ENCODE measurements around the gene HAUS7.
A peak's percentile ranks its signal among the peaks of the same experiment; 100 is the strongest.

Gene HAUS7

DNA sequence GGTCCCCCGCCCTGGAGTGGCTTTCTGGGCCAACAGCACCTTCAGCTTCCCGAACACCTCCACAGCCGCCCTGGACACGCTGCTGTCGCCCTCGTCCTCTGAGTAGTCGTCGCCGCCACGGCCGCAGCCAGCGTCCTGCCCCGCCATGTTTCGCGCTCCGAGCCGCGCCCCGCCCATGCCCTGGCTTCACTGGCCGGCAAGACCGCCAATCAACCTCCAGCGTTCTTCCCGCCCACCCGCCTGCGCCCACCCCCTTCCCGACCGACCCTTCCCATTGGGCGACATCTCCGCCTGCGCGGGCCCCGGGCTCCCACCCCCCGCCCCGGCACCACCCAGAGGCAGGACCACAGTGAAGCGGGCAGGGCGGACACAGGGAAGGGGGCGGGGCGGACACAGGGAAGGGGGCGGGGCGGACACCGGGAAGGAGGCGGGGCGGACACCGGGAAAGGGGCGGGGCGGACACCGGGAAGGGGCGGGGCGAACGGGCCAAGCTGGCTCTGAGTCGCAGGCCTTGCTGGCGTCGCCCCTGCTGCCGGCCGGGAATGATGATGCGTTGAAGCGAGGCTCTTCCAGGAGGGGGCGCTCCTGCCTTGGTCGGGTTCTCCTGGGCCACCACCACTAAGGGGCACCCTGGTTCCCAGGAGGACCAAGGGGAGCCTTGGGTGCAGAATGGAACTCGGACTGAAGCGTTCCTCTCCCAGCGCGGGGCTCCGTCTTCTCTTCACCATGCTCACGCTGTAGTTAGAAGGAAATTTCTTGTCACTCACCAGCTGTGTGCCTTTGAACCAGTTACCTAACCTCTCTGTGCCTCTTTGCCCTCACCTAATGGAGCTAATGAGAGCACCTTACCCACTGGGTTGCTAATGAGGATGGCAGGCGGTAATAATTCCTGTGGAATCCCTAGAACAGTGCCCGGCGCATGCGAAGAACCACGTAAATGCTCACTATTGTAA is at the start of gene HAUS7:
HAUS7 (minus strand) TSS at position 166 of the 953 bp plus-strand sequence; CDS start at position 147, 19 bp downstream.
- DNase-seq = peak; percentile 90

DNA sequence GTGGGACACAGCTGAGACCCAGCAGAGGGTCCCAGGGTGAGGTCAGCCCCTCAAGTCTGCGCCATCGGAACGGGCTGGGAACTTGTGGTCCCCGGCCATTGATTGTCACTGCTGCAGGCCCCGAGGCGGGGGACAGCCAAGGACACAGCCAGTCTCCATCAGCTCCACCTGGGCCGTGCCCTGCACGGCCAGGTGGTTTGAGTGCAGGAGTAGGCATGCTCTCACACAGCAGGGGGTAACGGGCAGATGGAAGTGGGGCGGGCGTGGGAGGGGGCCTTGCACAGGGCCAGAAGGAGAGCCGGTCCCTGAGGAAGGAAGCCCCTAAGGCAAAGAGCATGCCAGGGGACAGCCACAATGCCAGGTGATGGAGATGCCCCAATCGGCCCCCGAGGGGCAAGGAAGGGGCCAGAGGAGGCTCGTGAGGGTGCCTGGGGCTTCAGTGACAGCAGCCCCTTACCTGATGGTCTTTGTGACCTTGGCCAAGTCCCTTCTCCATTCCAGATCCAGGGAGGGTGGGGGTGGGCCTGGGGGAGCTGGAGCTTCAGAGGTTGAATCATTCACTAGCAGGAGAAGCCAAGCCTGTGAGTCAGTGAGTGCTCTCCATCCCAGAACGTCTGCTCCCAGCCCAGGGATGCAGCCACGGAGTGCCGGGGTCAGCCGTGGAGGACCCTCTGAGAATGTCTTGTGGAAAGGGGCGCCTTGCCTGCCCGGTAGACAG is 49.4 kb upstream of the HAUS7 start:
- DNase-seq = no peak

- no peak for DNase-seq
Measured at GRCh38 chrX:153517946-153518834, 47.8 kb upstream of the HAUS7 start.

GRCh38 chrX:153517423-153517822 is 47.0 kb upstream of the HAUS7 start, which contains the start of gene ATP2B3:
Gene ATP2B3, plus strand, starts transcription at chrX:153517642. Its CDS starts 18,606 bp downstream, at chrX:153536248.
- DNase-seq = no peak

- no peak for DNase-seq
Measured at GRCh38 chrX:153516073-153516472, 45.7 kb upstream of the HAUS7 start.

DNA sequence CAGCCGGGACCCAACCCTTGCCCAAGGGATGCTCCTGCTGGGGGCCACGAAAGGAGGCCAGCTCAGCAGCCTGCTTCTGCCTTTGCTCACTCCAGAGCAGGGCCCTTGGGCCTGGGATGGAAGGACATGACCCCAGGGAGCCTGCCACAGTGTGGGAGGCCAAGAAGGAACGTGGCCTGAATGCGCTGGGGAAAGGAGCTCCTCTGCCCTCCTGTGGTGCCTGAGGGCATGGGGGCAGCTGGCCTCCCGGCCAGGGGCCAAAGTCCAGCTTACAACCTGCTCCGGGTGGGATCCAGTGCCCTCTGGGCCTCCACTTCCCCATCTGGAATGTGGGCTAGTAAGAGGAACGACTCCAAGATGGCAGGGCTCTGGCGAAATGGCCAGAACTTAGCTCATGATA is 45.1 kb upstream of the HAUS7 start:
- no peak for DNase-seq

DNA sequence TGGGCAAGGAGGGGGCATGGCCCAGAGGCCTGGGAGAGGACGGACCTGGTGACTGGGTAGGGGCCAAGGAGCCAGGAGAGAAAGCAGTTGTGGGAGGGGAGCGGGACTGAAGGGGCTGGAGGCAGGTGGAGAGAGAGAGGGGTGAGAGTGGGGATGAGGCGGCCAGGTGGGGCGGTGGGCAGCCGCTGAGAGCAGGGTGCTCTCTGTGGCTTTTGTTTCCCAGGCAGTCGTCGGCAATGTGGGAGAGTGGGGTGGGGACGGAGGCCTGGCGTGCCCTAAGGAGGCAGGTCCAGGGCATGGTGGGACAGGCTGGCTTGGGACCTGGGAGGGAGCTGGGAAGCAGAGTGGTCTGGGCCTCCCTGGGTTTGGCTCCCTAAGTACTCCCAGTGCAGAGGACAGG is 43.9 kb upstream of the HAUS7 start:
- DNase-seq = no peak

DNA sequence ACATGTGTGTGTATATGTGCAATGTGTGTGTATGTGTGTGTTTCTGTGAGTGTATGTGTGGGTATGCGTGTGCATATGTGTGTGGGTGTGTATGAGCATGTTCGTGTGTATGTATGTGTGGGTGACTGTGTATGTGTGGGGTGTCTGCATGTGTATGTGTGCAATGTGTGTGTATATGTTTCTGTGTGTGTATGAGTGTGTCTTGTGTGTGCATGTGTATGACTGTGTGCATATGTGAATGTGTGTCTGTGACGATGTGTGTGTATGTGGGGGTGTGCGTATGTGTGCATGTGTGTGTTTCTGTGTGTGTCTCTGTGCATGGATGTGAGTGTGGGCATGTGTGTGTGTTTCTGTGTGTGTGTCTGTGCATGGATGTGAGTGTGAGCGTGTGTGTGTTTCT is 42.9 kb upstream of the HAUS7 start:
- DNase-seq = no peak

DNA sequence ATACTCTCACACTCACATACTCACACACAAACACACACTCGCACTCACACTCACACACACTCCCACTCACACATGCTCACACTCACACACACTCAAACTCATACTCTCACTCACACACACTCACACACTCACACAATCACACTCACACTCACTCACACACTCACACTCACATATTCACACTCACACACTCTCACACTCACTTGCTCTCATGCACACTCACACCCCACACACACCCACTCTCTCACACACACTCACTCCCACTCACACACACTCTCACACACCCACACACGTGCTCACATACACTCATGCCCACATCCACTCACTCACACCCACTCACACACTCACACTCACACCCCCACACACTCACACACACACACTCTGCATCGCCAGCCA is 42.1 kb upstream of the HAUS7 start:
- DNase-seq = no peak

GRCh38 chrX:153511784-153512500 is 41.6 kb upstream of the HAUS7 start:
- DNase-seq = no peak

DNA sequence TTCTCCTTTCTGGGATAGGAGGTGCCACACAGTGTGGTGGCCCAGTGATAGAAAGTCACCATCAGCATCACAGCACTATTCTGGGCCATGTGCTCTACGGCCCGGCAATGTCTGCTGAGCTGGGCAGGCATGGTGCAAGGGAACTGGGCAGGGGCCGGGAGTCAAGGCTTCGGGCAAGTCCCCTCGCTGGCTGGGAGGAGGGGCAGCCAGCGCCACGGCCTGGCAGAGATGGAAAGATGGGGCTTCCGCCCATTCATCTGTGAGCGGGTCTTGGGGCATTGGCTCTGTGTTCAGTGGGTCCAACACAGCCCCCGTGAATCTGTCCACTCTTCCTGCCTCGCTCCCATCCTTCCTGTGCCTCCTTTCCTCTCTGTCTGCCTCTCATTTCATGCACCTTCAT is 40.0 kb upstream of the HAUS7 start:
- no peak for DNase-seq

DNA sequence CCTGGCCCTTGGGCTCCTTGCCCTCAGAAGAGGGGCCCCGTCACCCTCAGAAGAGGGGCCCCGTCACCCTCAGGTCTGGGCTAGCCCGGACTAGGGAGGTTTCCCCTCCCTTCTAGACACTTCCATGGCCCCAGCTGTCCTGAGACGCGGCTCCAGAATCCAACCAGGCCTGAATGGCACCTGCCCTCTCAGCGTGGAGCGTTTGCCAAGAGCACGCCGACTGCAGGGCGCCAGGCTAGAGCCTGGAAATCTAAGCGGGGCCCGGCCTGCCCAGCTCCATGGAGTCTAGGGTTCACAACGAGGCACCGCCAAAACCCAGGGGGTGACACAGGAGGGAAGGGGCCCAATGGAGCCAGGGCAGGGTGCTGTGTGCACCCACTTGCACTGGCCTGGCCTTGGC is 39.2 kb upstream of the HAUS7 start:
- no peak for DNase-seq

- peak; percentile 76 for DNase-seq
Measured at GRCh38 chrX:153507484-153508178, 37.3 kb upstream of the HAUS7 start.

DNA sequence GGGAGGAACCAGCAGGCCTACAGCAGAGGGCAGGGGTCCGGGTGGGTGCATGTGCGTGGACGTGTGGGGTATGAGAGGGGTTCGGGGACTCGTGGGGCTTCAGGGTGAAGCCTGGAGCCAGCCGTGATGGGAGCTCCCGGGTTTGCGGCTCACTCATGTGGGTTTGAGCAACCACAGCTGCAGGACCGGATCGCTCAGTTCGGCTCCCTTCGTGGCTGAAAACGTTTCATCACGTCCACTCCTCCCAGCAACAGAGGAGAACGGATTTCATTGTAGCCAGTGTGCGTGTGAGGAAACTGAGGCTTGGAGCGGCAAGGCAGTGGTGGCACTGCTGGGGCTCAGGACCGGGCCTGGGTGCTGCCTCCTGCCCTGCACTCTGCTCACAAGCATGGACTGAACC is 35.0 kb upstream of the HAUS7 start:
- no peak for DNase-seq

DNA sequence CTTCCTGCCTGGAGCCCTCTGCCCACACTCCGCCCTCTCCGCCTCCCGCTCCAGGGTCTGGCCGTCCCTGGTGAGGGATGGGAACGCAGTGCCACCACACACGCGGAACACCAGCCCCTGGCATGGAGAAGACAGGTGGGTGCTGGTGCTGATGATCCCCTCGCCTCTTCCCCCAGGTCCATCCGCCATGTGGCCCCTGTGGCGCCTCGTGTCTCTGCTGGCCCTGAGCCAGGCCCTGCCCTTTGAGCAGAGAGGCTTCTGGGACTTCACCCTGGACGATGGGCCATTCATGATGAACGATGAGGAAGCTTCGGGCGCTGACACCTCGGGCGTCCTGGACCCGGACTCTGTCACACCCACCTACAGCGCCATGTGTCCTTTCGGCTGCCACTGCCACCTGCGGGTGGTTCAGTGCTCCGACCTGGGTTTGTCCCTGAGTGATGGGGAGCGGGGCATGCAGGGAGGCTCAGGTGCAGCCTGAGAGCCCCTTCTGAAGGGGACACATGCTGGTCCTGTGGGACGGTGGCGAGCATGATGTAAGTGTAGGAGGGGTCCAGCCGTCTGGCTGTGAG is 34.2 kb upstream of the HAUS7 start:
- no peak for DNase-seq

- DNase-seq = no peak
Measured at GRCh38 chrX:153502796-153503195, 32.4 kb upstream of the HAUS7 start.

DNA sequence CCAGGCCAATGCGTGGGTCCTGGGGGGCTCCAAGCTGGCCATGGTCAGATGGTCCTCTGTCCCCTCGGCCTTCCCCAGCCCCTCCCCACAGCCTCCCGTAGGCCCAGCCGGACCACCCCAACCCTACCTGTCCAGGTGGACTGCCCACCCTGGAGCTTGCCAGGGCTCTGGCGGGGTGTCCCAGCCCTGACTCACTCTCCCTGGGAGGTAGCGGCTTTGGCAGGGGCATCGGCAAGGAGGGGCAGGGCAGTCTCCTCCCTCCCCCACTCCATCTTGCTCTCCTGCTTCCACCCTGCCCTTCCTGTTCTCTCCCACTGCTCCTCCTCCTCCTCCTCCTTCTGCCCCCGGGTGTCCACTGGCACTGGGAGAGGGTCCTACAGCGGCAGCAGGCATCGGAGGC is 31.8 kb upstream of the HAUS7 start:
- no peak for DNase-seq

- no peak for DNase-seq
Measured at GRCh38 chrX:153501530-153501929, 31.2 kb upstream of the HAUS7 start.

DNA sequence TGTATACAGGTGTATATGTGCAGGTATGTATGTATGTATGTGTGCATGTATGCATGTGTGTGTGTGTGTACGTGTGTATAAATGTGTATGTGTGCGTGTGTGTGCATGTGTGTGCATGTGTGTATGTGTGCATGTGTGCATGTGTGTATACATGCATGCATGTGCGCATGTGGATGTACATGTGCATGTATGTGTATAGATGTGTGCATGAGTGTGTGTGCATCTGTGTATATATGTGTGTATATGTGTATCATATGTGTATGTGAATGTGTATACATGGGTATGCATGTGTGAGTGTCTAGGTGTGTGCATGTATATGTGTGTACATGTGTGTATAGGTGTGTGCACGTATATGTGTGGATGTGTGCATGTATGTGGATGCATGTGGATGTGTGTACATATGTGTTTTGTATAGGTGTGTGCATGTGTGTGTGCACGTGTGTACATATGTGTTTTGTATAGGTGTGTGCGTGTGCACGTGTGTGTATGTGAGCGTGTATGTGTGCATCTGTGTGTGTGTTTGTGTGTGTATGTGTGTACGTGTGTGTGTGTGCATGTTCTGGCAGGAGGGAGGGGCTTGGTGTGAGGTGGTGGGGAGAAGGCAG is 30.4 kb upstream of the HAUS7 start:
- no peak for DNase-seq

DNA sequence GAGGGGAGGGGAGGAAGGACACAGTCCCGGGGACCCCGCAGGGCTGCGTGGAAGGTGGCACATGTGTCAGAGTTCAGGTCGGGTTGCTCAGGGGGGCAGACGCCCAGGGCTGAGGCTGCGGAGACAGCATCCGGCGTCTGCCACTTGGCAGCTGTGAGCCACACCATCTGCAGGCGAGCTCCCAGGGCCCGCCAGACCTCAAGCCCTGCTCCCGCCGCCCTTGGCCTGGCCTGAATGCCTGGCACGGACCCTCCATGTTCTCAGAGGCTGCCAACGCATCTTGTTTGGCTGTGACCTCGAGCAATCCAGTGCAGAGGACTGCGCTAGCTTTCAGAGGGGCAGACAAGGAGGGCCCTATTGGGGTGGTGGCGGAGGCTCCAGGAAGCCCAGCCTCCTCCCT is 29.5 kb upstream of the HAUS7 start:
- DNase-seq = no peak

DNA sequence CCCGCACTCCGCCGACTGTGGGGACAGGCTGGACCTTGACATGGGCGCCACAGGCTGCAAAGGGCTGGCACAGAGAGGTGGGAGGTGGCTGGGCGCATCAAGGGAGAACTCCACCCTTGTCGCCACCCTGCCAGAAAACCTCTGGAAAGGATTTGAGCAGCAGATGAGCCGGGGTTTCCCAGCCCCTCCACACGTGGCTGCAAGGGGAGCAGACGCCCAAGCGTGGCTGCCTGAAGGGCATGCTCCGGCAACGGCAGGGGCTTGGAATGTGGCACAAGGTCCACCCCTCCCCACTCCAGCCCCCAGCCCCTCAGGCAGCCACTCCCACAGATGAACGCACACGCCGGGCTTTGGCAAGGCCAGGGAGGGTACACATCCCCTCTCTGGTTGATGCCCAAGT is 29.0 kb upstream of the HAUS7 start:
- no peak for DNase-seq
